HG03280 (cell line): ENCODE results near the gene ARHGAP26.
A peak's percentile ranks its signal among the peaks of the same experiment; 100 is the strongest.

Experiments used
- ATAC-seq: cut with Tn5 transposase; IDR thresholded peaks from one replicate; pipeline ENCODE4 v1.9.1; 2021; ENCODE audit warnings: mild to moderate bottlenecking, moderate library complexity; ENCODE audit not compliant: unreplicated experiment

ARHGAP26 gene, protein sequence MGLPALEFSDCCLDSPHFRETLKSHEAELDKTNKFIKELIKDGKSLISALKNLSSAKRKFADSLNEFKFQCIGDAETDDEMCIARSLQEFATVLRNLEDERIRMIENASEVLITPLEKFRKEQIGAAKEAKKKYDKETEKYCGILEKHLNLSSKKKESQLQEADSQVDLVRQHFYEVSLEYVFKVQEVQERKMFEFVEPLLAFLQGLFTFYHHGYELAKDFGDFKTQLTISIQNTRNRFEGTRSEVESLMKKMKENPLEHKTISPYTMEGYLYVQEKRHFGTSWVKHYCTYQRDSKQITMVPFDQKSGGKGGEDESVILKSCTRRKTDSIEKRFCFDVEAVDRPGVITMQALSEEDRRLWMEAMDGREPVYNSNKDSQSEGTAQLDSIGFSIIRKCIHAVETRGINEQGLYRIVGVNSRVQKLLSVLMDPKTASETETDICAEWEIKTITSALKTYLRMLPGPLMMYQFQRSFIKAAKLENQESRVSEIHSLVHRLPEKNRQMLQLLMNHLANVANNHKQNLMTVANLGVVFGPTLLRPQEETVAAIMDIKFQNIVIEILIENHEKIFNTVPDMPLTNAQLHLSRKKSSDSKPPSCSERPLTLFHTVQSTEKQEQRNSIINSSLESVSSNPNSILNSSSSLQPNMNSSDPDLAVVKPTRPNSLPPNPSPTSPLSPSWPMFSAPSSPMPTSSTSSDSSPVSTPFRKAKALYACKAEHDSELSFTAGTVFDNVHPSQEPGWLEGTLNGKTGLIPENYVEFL

DNA sequence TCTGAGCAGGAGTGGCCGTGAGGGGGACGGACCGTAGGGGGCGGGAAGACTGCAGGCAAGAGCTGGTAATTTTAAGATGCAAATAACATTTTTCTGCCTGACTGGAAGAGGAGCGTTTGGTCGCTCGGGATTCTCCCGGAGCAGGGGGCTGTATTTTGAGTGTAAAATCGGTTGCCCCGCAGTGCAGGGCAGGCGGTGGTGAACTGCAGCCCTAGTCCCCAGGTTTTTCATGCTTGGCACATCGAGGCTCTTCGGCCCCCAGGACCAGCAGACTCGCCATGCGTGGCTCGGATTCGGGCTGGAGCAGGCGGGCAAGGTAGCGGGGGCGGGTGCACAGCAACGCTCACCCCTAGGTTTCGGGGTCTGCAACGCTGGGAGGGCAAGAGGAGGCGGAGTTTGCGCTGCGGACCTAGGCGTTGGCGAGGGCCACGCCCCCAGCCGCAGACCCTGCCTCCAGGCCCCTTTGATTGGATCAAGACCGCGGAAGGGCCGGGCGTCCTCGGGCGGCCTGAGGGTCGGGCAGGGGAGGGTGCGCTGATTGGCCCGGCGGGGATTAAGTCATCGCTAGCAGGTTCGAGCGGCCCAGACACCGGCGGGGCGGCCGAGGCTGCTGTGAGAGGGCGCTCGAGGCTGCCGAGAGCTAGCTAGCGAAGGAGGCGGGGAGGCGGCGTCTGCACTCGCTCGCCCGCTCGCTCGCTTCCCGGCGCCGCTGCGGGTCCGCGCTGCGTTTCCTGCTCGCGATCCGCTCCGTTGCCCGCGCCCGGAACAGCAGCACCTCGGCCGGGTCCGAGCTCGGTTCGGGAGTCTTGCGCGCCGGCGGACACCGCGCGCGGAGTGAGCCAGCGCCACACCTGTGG is at the start of gene ARHGAP26:
ARHGAP26 (plus strand) TSS at position 585 of the 857 bp plus-strand sequence. CDS start 385 bp downstream, outside the sequence.
- peak; percentile 99 for ATAC-seq

DNA sequence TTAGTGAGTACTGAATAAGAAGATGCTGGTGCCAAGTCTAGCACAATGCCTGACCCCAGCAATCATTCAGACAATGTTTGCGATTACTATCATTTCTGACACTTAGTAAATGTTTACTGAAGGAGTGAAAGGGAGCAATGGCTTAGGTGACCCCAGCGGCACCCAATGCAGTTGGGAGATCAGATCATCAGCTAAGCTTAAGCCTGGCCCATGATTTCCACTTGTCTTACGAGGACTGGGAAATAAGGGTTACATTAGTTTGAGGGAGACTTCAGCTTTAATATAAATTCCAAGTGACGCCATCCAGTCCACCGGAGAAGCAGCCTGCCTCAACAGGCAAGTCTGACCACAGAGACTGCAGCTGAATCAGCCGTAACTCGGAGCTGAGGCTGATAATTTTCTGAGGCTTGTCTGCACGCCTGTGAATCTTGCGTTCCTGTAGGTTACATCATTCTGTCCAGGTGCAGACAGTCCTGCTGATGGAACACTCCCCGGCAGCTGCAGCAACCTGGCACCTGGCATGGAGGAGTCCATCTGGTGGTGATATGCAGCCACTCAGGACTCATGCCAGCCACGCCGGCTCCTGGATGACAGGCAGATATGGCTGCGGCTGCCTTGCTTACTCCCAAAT is 49.4 kb upstream of the ARHGAP26 start:
- no peak for ATAC-seq

DNA sequence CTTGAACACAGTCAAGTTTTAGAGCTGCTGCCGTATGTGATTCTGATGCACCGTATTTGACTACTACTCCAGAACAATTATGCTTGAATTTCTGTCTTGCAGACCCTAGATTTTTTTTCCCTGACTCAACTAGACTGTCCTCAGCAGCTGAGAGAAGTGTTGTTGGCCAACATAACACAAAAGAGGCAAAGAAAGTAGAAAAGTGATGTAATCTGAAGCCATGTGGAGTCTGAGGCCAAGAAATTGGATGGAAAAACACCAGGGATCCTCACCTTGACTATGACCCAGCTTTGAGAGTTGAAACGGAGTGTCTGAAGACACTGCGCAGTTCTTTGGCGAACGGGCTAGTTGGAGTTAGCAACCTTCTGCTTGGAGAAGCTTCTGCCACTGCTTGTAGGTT is 48.0 kb upstream of the ARHGAP26 start:
- ATAC-seq: no peak

DNA sequence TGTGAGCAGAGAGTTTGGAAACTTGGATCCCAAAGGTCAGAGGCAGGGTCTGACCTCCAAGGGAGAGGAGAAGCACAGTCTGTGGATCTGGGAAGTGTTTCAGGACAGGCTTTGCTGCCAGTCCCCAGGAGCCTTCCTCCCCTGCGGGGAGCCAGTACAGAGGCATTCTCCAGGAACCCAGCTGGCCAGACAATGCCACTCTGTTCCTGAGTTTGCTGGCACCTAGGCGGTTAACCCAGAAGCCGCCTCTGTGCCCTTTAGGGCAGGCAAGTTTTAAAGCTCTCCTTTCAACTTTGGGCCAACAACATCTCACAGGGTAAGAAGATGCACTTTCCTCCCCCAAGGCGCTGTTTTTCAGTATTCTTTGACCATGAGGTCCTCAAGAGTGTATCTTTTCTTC is 47.3 kb upstream of the ARHGAP26 start:
- no peak for ATAC-seq

DNA sequence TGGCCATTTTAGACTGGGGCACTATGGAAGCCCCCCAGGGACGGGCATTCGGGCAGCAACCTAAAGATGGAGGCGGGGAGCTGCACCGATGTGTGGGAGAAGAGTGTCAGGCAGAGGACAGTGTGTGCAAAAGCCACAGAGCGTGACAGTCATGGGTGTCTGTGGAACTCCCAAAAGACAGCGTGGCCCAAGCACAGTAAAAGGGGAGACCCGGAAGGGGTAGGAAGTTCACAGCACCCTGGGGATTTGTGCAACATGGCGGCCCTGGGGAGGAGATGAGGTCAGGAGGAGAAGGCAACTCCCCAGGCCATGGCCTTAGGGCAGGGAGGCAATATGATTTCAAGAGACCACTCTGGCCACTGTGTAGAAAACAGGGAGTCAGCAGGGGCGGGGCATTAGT is 45.4 kb upstream of the ARHGAP26 start:
- no peak for ATAC-seq

DNA sequence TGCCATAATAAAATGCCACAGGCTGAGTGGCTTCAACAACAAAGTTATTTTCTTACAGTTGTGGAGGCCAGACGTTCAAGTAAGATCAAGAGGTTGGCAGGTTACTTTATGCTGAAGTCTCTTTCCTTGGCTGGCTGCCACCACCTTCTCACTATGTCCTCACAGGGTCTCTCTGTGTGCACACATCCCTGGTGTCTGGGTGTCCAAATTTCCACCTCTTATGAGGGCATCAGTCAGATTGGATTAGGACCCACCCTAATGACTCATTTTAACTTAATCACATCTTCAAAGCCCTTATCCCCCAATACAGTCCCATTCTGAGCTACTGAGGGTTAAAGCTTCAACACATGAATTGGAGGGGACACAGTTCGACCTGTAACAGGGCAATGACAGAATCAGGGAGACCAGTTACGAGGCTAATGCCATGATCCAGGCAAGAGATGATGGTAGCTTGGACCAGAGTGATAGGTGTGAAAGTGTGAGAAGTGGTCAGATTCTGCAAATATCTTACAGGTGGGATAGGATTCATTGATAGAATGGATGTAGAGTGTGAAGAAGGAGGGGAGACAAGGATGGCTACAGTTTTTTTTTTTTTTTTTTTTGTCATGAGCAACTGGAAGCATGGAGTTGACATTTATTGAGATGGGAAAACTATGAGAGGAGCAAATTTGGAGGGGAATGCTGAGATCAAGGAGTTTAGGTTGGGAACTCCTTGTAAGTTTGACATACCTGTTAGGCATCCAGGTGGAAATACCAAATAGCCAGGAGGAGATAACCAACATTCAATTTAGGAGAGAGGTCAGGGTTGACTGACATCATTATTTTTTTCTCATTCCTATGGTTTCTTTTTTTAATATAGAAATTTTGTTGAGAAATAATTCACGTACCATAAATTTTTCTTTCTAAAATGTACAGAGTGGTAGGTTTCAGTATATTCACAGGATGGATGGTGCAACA is 44.7 kb upstream of the ARHGAP26 start:
- no peak for ATAC-seq

DNA sequence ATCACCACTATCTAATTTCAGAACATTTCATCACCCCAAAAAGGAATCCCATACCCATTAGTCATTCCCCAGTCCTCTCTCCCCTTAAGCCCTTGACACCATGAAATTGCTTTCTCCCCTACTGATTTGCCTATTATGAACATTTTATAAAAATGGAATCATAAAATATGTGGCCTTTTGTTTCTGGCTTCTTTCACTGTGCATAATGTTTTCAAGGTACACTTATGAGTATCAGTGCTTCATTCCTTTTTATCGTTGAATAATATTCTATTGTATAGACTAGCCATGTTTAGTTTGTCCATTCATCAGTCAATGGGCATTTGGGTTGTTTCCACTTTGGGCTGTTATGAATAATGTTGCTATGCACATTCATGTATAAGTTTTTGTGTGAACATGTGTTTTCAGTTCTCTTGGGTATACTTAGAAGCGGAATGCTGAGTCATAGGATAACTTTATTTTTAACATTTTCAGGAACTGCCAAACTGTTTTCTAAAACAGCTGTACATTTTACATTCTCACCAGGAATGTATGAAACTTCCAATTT is 43.9 kb upstream of the ARHGAP26 start:
- no peak for ATAC-seq

DNA sequence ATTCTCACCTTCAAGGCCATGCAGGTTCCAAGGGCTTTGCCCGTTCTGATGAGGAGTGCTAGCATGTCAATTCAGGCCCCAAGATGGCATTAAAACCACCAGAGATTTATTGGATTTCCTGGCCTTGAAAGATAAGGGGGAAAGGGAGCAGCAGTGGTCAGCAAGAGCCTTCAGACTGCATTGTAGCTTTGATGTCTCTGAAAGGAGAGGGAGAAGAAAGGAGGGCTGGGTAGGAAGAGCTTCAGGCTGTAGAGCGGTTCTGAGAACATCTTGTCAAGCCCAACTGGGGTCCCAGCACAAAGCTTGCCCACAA is 42.5 kb upstream of the ARHGAP26 start:
- ATAC-seq: no peak

DNA sequence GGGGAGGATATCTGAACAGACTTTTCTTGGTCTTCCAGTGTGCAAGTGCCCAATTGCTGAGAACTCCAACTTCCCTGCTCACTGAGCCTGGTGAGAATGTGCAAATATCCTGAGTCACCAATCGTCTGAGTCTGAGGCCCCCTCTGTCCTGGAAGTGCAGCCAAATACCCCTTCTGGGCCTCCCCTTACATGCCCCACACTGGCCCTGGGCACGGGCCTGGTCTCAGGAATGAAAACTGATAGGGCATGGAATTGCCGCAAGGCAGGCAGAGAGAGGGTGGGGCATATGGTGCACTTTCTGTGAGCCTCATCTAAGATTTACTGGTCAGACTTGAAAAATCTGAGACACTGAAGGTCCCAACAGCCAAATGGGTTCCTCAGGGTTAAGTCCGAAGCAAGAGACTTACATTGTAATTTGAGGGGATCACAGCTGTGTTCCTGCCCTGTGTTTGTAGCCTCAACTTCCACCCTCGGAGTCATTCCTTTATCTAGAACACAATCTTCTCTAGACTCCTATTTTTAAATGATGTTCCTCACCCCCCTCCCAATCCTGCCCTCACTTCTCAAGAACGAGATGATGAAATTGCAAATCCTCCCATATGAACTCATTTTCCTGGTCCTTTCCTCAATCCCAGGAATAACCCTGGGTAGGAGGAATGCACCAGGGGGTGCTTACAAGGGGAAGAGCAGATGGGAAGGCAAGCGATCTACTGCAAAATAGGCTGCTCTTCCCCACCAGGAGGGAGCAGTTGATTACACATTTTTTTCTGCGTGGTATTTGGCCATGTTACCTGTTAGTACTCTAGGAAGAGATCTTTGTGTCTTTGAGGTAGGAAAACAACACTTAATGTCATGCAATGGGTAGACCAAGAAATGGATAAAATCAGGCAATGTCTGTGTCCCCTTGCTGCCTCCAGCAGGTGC is 34.6 kb upstream of the ARHGAP26 start:
- no peak for ATAC-seq

DNA sequence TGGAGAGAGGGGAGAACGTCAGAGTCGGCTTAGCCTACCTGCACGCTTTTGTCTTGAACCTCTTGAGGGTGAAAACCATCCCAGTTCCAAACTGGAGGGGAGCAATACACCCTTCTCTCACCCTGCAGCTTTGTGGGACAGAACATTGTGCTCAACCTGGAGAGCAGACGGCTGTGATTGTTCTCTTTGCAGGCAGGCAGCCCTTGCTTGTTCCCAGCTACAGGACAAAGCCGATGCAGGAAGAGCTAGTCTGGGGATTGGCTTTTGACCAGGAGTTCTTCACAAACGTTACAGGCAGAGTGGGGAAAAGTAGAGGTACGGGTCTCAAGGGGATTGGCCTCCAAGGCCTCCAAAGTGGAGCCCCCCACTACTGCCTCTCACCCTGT is 33.9 kb upstream of the ARHGAP26 start:
- ATAC-seq: no peak

DNA sequence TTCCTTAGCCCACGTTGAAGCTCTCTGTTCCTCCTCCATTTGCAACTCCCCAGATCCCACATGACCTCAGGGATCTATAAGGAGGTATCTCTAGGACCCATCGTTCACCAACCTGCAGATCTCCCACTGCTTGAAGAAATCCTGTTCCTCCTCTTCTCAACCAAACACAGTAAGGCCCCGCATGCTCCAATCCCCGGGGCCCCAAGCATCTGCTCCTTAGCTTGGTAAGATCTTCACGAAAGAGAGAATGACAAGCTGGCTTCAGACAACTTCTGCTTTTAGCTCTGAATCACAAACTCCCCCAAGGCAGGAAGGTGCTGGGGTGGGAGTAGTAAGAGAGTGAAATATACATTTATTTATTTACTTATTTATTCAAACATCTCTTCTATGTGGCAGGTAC is 33.0 kb upstream of the ARHGAP26 start:
- no peak for ATAC-seq

DNA sequence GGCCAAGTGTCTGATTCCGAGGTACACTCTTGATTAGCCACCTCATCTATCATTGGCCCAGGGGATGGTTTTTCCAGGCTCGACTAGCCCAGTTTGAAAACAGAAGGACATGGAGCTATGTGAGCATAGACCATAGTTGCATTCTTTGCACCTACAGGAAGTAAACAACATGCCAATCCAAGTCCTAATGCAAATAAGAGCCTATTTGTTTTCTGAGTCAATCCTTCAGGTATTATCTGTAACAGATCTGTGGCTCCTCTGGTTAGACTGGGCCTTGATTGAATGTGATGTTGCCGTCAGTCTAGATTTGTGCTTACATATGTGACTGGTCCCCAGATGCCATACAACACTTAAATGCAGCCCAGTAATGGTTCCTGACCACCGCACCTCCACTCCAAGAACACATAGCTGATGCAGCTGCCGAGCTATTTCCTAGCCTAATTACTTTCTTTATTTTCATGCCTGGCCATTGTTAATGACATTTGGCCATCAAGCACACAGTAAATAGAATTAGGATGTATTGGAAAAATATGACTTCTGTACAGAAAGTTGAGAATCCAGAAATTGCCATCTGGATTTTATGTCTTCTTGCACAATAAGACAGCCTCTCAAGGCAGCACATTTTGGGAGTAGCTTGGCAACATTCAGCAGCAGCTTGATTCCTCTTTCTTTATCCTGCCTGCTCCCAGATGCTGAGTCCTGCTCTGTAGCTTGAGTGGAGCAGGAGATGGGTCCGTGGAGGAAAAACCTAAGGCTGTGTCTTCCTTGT is 29.5 kb upstream of the ARHGAP26 start:
- no peak for ATAC-seq

DNA sequence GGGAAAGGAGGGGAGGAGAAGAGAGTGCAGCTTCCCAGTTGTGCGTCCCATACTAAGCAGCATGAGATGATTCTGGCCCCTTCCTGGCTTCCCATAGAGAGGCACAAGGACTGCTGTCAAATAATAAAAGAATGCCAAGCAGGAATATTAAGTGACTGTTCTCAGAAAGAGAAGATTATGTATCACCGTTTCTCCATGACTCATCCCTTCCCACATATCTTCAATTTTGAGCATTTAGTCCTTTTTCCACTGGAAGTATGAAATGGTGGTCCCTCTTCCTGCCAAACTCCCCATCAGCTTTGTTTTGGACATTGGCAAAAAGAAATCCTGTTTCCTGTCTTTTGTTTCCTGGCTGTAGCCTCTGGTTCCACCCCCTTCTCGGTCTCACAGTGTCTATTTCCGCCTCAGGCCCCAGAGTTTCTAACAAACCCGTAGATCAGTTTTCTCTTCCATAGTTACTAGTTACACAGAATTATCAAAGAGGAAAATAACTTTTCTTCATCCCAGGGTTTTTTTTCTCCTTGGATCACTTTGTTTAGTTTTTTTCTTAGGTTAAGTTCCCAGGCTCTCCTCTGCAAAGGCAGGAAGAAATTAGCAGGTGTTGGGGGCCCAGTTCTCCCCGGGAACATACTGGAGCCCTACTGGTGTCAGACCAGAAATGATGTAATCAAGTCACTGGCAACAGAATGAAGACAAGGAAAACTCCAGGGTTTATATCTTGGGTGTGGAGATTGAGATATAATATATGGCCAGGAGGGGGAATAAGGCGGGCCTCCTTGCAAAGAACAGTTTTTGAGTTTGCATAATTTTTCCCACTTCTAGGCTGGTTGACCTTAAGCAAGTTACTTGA is 26.4 kb upstream of the ARHGAP26 start:
- no peak for ATAC-seq

DNA sequence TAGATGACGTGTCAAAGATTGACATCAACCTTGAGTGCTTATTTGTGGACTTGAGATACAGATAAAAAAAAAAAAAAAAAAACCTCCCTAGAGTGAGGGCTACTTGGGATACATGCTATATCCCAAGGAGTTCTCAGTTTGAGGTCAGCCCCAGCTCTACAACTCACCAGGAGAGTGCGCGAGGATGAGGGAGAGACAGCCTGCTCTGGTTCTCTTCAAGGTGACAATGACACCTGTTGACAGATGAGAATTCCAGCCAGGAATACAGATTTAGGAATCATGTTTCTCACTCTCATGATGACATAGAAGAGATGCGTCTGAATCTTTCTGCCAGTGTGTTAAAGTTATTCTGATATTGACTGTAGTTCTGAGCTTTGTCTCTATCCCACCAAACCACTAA is 24.9 kb upstream of the ARHGAP26 start:
- no peak for ATAC-seq

DNA sequence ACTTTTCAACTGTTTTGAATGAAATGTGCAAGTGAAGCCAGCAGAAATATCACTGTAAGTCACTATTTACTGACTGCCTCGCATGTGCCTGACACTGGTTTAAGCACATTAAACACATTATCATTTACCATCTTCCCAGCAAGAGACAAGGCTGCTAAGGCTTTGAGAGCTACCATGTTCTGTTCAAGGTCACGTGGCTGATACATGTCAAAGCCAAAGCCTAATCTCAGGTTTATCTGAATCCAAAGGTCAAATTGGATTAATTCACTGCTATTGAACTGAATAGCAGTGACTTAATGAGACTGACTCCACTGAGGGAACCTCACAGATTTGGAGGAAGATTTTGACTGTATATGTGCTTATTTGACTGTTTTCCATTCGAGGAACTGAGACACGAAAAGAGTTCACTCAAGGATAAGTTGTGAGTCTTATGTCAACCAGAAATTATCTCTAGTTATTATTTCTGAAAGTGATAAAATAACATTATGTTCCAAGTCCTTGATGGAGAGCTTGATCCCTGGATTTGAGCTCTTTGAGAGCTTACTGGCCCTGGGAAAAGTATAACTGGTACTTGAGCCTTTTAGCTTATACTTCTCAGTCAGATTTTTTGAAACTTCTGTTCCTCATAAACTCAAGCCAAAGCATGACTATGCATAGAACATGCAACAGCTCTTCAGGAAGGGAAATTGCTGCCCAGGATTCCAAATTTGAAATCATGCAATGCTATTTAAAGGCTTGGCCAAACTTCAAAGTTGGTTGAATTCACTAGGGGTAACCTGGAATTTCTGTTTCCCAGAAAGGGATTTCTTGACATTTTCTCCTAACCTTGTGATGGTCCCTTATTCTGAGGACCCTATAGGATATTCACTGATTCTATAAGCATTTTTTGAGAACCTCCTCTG is 23.4 kb upstream of the ARHGAP26 start:
- ATAC-seq: no peak

DNA sequence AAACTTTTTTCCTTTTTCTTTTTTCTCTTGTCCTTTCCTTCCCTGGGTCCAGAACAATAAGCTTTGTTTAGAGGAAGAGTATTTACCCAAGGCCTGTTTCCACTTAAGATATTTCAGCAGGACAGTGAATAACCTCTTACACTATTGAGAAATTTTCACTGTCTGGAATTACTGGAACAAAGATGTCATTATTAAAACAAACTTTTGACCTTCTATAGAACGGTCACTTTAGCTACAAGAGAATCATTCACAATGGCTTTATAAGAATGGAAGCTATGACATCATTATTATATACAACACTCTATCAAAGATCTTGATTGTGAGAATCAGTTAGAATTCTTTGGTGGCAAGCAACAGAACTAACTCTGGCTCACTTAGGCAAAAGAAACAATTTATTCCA is 22.0 kb upstream of the ARHGAP26 start:
- no peak for ATAC-seq
